ENCODE measurements around the gene LAIR1.

DNA sequence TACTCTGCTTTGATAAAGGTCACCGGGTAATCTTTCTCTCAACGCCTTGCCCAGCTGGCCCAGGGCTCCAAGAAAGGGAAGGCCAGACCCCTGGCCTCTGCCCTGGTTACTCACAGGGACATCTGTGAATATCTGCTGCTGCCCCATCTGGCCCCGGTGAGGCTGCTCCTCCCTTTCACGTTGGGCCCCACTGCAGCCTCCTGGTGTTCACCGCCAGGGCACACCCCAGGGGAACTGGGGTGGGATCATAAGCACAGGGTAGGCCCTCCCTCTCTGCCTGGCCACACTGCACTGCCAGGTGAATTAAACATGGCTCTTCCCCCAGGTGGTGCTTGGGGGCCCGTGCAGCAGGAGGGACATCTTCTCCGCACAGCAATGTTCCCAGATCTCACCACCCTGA is 12.7 kb downstream of the LAIR1 start:
- TF ChIP-seq SUZ12 (IDR thresholded peaks at IDR 0.05; ENCODE audit: extremely low read depth, insufficient read depth, insufficient read length) (no peak), YY1 (IDR thresholded peaks at IDR 0.05; ENCODE audit: insufficient read depth, insufficient read length) (no peak), ZNF274 (IDR thresholded peaks at IDR 0.05; ENCODE audit: low read depth, low read length) (no peak)

All from NT2/D1 (cell line).